Tibial nerve (tissue), 3 donors: ENCODE measurements around the gene ZSWIM7.

Source experiments
- CTCF ChIP-seq, 5 experiments: fragments of 200-600 bp in 3 of 5; fragments of 450-650 bp in 2 of 5; sonication (generic) in 3 of 5; IDR thresholded peaks; one replicate each; pipeline ENCODE4 v1.5.1; 2016 to 2019; ENCODE audit warnings: antibody characterized with exemption in 5 of 5, mild to moderate bottlenecking in 3 of 5, moderate library complexity in 2 of 5
- POLR2A ChIP-seq, 2 donors: fragments of 450-650 bp; IDR thresholded peaks; one replicate each; pipeline ENCODE4 v1.6.1; 2017; ENCODE audit warnings: antibody characterized with exemption in 2 of 2, mild to moderate bottlenecking in 2 of 2, moderate library complexity in 2 of 2

- TF ChIP-seq POLR2A (IDR thresholded peaks at IDR 0.05) = no peak
- TF ChIP-seq CTCF (IDR thresholded peaks at IDR 0.05) = no peak
These were observed 34.3 kb upstream of the ZSWIM7 start for GRCh38 chr17:16033729-16034349.
